K562 (cell line): ENCODE data around the gene FBXW11. TPM values are rescaled to one million over a fixed set of nuclear protein-coding genes. Genes with fewer than 3 reads are reported as not detected.

Experiments
- ADNP ChIP-seq: fragments of 200-800 bp; sonication (Bioruptor generic); IDR thresholded peaks from 2 replicates; pipeline ENCODE4 v1.6.1; 2016; ENCODE audit warnings: missing genetic modification characterization, missing compliant biosample characterization
- NR2C2 ChIP-seq, 2 experiments: fragments of 200-800 bp in 1 of 2; sonication (Bioruptor generic) in 1 of 2; sonication (generic) in 1 of 2; formaldehyde crosslinking in 1 of 2; IDR thresholded peaks; 2 replicates each; pipeline versions ENCODE4 v1.6.1 to v1.8.0; 2016 to 2022; ENCODE audit warnings: mild to moderate bottlenecking in 1 of 2, missing compliant biosample characterization in 1 of 2, missing genetic modification characterization in 1 of 2, missing genetic modification reagents in 1 of 2
- NUFIP1 ChIP-seq: fragments of 450-650 bp; IDR thresholded peaks from 2 replicates; pipeline ENCODE4 v1.6.1; 2018; ENCODE audit not compliant: partially characterized antibody
- POLR2AphosphoS5 ChIP-seq: IDR thresholded peaks from 2 replicates; pipeline ENCODE4 v1.6.1; 2011; ENCODE audit warnings: mild to moderate bottlenecking, low read depth, low read length, moderate library complexity; ENCODE audit not compliant: control insufficient read depth, insufficient read depth
- PTRF ChIP-seq: fragments of 450-650 bp; IDR thresholded peaks from 2 replicates; pipeline ENCODE4 v1.6.1; 2016; ENCODE audit warnings: mild to moderate bottlenecking, missing genetic modification characterization, missing compliant biosample characterization
- RFX1 ChIP-seq: fragments of 450-650 bp; IDR thresholded peaks from 2 replicates; pipeline ENCODE4 v1.6.1; 2016; ENCODE audit warnings: mild to moderate bottlenecking, moderate library complexity
- SAFB ChIP-seq: fragments of 200-400 bp; formaldehyde crosslinking; IDR thresholded peaks from 2 replicates; pipeline ENCODE4 v1.6.1; 2017; ENCODE audit warnings: low read depth, low read length, borderline replicate concordance
- STAT5B ChIP-seq: fragments of 250-450 bp; sonication (Bioruptor Pico); IDR thresholded peaks from 2 replicates; pipeline ENCODE4 v1.8.0; 2021; ENCODE audit warnings: mild to moderate bottlenecking, inconsistent platforms
- THRB ChIP-seq: fragments of 450-650 bp; formaldehyde crosslinking; conservative IDR thresholded peaks from 2 replicates; pipeline ENCODE4 v1.4.0; 2022; ENCODE audit warnings: mild to moderate bottlenecking, missing genetic modification characterization
- TRIM25 ChIP-seq: fragments of 450-650 bp; IDR thresholded peaks from 2 replicates; pipeline ENCODE4 v1.7.0; 2016; ENCODE audit warnings: borderline replicate concordance
- ZBTB1 ChIP-seq: sonication (generic); formaldehyde crosslinking; IDR thresholded peaks from 2 replicates; pipeline ENCODE4 v1.8.1; 2023; ENCODE audit warnings: missing genetic modification reagents, low read depth, mild to moderate bottlenecking, borderline replicate concordance
- ZNF280A ChIP-seq: fragments of 450-650 bp; IDR thresholded peaks from 2 replicates; pipeline ENCODE4 v1.6.1; 2018; ENCODE audit warnings: mild to moderate bottlenecking, low read depth; ENCODE audit not compliant: partially characterized antibody
- polyA plus RNA-seq, 8 experiments: library from polyadenylated mRNA; depleted of rRNA in 4 of 8; stranded (reverse) in 5 of 8; unstranded in 3 of 8; fragments of >200 nt; fragmentation: Nextera tagmentation in 2 of 8; fragmentation: Illumina TruSeq in 1 of 8; extraction: Ambion mirVana in 2 of 8; extraction: Trizol in 1 of 8; gene quantifications; 2 replicates each; pipeline versions ENCODE4 v1.2.1 to v1.2.3, GENCODE V29; 2011 to 2014; ENCODE audit warnings: inconsistent platforms in 1 of 8, missing spikeins in 1 of 8
- total RNA-seq, 7 experiments: library from RNA; depleted of rRNA in 6 of 7; stranded (reverse); fragments of >200 nt in 6 of 7; fragmentation: Illumina TruSeq in 2 of 7; extraction: Trizol in 2 of 7; gene quantifications; 2 replicates each; pipeline versions ENCODE4 v1.2.1 to v1.2.3, GENCODE V29; 2011 to 2021; ENCODE audit warnings: low replicate concordance in 1 of 7
- TF ChIP-seq, protein P1 (sequence below), 2 experiments: fragments of 150-350 bp in 1 of 2; IDR thresholded peaks; 2 replicates each; pipeline ENCODE4 v1.6.1; 2012 to 2016; ENCODE audit warnings: low read depth in 2 of 2, low read length in 2 of 2, mild to moderate bottlenecking in 1 of 2, moderate library complexity in 1 of 2

The FBXW11 gene
- total and polyA plus RNA-seq, 9 of the 15 experiments (the other 6 are each of a cell fraction or from before 2014, with no cell fraction given), result 3.0 to 28.6 (median 23.6) TPM

GRCh38 chr5:171953860-171954701 lies 52.4 kb downstream of the FBXW11 start (continued):
- no peak for TF ChIP-seq ZNF280A
- TF ChIP-seq ZBTB1 (CRISPR knock-in tag), result no peak
- TF ChIP-seq PTRF (tag), result 0 out of 2 replicates have a peak, but pooled peaks have one; percentile 57
- peak; percentile 47; the same call in 1 of the 2 replicates for TF ChIP-seq THRB (CRISPR knock-in tag)
- TF ChIP-seq RFX1, result peak; percentile 50
- no peak for TF ChIP-seq POLR2AphosphoS5
- no peak for TF ChIP-seq NUFIP1
- TF ChIP-seq STAT5B (CRISPR knock-in tag), result no peak
- TF ChIP-seq NR2C2 (CRISPR knock-in tag; IDR thresholded peaks at IDR 0.05), result no peak
- peak; percentile 68 for TF ChIP-seq NR2C2 (tag; IDR thresholded peaks at IDR 0.05)
- TF ChIP-seq TRIM25, result no peak
- TF ChIP-seq ADNP (tag), result no peak
- TF ChIP-seq SAFB, result no peak
- TF ChIP-seq, protein P1, sequence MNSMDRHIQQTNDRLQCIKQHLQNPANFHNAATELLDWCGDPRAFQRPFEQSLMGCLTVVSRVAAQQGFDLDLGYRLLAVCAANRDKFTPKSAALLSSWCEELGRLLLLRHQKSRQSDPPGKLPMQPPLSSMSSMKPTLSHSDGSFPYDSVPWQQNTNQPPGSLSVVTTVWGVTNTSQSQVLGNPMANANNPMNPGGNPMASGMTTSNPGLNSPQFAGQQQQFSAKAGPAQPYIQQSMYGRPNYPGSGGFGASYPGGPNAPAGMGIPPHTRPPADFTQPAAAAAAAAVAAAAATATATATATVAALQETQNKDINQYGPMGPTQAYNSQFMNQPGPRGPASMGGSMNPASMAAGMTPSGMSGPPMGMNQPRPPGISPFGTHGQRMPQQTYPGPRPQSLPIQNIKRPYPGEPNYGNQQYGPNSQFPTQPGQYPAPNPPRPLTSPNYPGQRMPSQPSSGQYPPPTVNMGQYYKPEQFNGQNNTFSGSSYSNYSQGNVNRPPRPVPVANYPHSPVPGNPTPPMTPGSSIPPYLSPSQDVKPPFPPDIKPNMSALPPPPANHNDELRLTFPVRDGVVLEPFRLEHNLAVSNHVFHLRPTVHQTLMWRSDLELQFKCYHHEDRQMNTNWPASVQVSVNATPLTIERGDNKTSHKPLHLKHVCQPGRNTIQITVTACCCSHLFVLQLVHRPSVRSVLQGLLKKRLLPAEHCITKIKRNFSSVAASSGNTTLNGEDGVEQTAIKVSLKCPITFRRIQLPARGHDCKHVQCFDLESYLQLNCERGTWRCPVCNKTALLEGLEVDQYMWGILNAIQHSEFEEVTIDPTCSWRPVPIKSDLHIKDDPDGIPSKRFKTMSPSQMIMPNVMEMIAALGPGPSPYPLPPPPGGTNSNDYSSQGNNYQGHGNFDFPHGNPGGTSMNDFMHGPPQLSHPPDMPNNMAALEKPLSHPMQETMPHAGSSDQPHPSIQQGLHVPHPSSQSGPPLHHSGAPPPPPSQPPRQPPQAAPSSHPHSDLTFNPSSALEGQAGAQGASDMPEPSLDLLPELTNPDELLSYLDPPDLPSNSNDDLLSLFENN (IDR thresholded peaks at IDR 0.05; ENCODE audit: low read depth in 2 of 2, low read length in 2 of 2), result peak in 1 of 2 experiments; percentile 76; a peak in 2 of 4 replicates
